Neural cell (in vitro differentiated cells): ENCODE results near the gene CNNM3. TPM values are rescaled to one million over a fixed set of nuclear protein-coding genes. Genes with fewer than 3 reads are reported as not detected.

Source experiments
- H2AFZ ChIP-seq: fragments of 200-600, 300-800 bp; sonication (generic), shearing (Covaris generic); 2 replicates; pipeline ENCODE4 v1.6.0; 2014; ENCODE audit warnings: low read depth, mild to moderate bottlenecking, antibody characterized with exemption, low read length, moderate library complexity
- H3F3A ChIP-seq: fragments of 200-600 bp; shearing (Covaris generic); 2 replicates; pipeline ENCODE4 v1.6.1; 2016; ENCODE audit warnings: mild to moderate bottlenecking, moderate library complexity, mixed read lengths, antibody characterized with exemption, low read length; ENCODE audit not compliant: insufficient read depth, poor library complexity, severe bottlenecking
- H3K27ac ChIP-seq: fragments of 200-600, 300-800 bp; sonication (generic), shearing (Covaris generic); 2 replicates; pipeline ENCODE4 v1.5.1; 2014; ENCODE audit warnings: mild to moderate bottlenecking, low read length, moderate library complexity
- H3K27me3 ChIP-seq: fragments of 300-800, 200-600 bp; sonication (generic), shearing (Covaris generic); 2 replicates; pipeline ENCODE4 v1.6.0; 2014; ENCODE audit warnings: mild to moderate bottlenecking, low read depth, low read length, moderate library complexity; ENCODE audit not compliant: insufficient read depth
- H3K36me3 ChIP-seq: fragments of 300-800, 200-600 bp; sonication (generic), shearing (Covaris generic); 2 replicates; pipeline ENCODE4 v1.5.1; 2014; ENCODE audit warnings: mild to moderate bottlenecking, antibody characterized with exemption, low read length, moderate library complexity; ENCODE audit not compliant: insufficient read depth
- H3K4me2 ChIP-seq: fragments of 300-800, 200-600 bp; sonication (generic), shearing (Covaris generic); 2 replicates; pipeline ENCODE4 v1.6.0; 2014; ENCODE audit warnings: mild to moderate bottlenecking, low read length
- H3K4me3 ChIP-seq: fragments of 300-800, 200-600 bp; sonication (generic), shearing (Covaris generic); 2 replicates; pipeline ENCODE4 v1.5.1; 2014; ENCODE audit warnings: mild to moderate bottlenecking, low read length, moderate library complexity
- H3K79me2 ChIP-seq: fragments of 200-600 bp; shearing (Covaris generic); replicated peaks from 2 replicates; pipeline ENCODE4 v1.6.0; 2014; ENCODE audit warnings: mild to moderate bottlenecking, low read length, moderate library complexity; ENCODE audit not compliant: insufficient read depth
- H3K9ac ChIP-seq: fragments of 300-800, 200-600 bp; sonication (generic), shearing (Covaris generic); 2 replicates; pipeline ENCODE4 v1.6.1; 2016; ENCODE audit warnings: mild to moderate bottlenecking, low read length, mixed read lengths
- H3K9me2 ChIP-seq: fragments of 200-600 bp; shearing (Covaris generic); 2 replicates; pipeline ENCODE4 v1.6.1; 2016; ENCODE audit warnings: mild to moderate bottlenecking, low read length, mixed read lengths; ENCODE audit not compliant: insufficient read depth
- H3K9me3 ChIP-seq: fragments of 200-600, 300-800 bp; sonication (generic), shearing (Covaris generic); 2 replicates; pipeline ENCODE4 v1.6.1; 2016; ENCODE audit warnings: mild to moderate bottlenecking, mixed run types, low read length, moderate library complexity, mixed read lengths
- H4K20me1 ChIP-seq: fragments of 200-600 bp; shearing (Covaris generic); 2 replicates; pipeline ENCODE4 v1.6.1; 2016; ENCODE audit warnings: mild to moderate bottlenecking, mixed run types; ENCODE audit not compliant: insufficient read depth
- CTCF ChIP-seq: fragments of 450-650 bp; IDR thresholded peaks from 2 replicates; pipeline ENCODE4 v1.5.1; 2014; ENCODE audit warnings: antibody characterized with exemption, mild to moderate bottlenecking, moderate library complexity; ENCODE audit not compliant: poor library complexity, severe bottlenecking
- EP300 ChIP-seq: fragments of 450-650 bp; conservative IDR thresholded peaks from 2 replicates; pipeline ENCODE4 v1.6.1; 2014; ENCODE audit warnings: antibody characterized with exemption, mild to moderate bottlenecking, moderate library complexity; ENCODE audit not compliant: poor library complexity, severe bottlenecking
- EZH2 ChIP-seq: fragments of 200-600, 300-800 bp; shearing (Covaris generic), sonication (generic); IDR thresholded peaks from 2 replicates; pipeline ENCODE4 v1.6.1; 2014; ENCODE audit warnings: antibody characterized with exemption, low read length, borderline replicate concordance, mild to moderate bottlenecking; ENCODE audit not compliant: insufficient read depth, poor library complexity, severe bottlenecking
- MXI1 ChIP-seq: fragments of 450-650 bp; conservative IDR thresholded peaks from 2 replicates; pipeline ENCODE4 v1.6.1; 2014; ENCODE audit warnings: antibody characterized with exemption, mild to moderate bottlenecking; ENCODE audit not compliant: poor library complexity, severe bottlenecking
- POLR2AphosphoS5 ChIP-seq: IDR thresholded peaks from 2 replicates; pipeline ENCODE4 v1.6.1; 2012
- RAD21 ChIP-seq: fragments of 450-650 bp; conservative IDR thresholded peaks from 2 replicates; pipeline ENCODE4 v1.6.1; 2014; ENCODE audit warnings: antibody characterized with exemption, mild to moderate bottlenecking, moderate library complexity
- REST ChIP-seq: IDR thresholded peaks from 2 replicates; pipeline ENCODE4 v1.6.1; 2012; ENCODE audit warnings: borderline replicate concordance
- SMC3 ChIP-seq: fragments of 450-650 bp; conservative IDR thresholded peaks from 2 replicates; pipeline ENCODE4 v1.6.1; 2014; ENCODE audit warnings: antibody characterized with exemption, mild to moderate bottlenecking, moderate library complexity; ENCODE audit not compliant: poor library complexity
- TAF1 ChIP-seq: IDR thresholded peaks from 2 replicates; pipeline ENCODE4 v1.6.1; 2012; ENCODE audit warnings: low read depth
- polyA plus RNA-seq: library from polyadenylated mRNA; depleted of rRNA; stranded (reverse); fragments of >200 nt; gene quantifications from 2 replicates; pipeline ENCODE4 v1.2.3, GENCODE V29; 2014

Gene CNNM3
- polyA plus RNA-seq, 1 donor from 2014 or later = 9.6 TPM

- peak overlapping the region; percentile 88 for H3K4me2 ChIP-seq
- peaks cover 16% of the 10 kb centered on the region for H4K20me1 ChIP-seq
- peak overlapping the region; percentile 98 for H3K9ac ChIP-seq
- H2AFZ ChIP-seq = no peak overlapping the region
- H3K27ac ChIP-seq = peak overlapping the region; percentile 90
- no peaks in the 10 kb centered on the region for H3F3A ChIP-seq
- H3K4me3 ChIP-seq = peak overlapping the region; percentile 94
- H3K79me2 ChIP-seq = peaks cover 34% of the 10 kb centered on the region
- TF ChIP-seq MXI1 (no peak), POLR2AphosphoS5 (no peak), TAF1 (no peak), EZH2 (no peak), RAD21 (no peak), EP300 (no peak), CTCF (no peak), REST (no peak), SMC3 (no peak)
- no peaks in the 10 kb centered on the region for H3K9me3 ChIP-seq
- H3K27me3 ChIP-seq = no peaks in the 10 kb centered on the region
- no peaks in the 10 kb centered on the region for H3K36me3 ChIP-seq
- no peaks in the 10 kb centered on the region for H3K9me2 ChIP-seq
Measured at GRCh38 chr2:96866986-96867755, 51.1 kb downstream of the CNNM3 start.

- TF ChIP-seq REST = no peak
- no peak for TF ChIP-seq POLR2AphosphoS5
- no peak for TF ChIP-seq EZH2
- no peak for TF ChIP-seq MXI1
- TF ChIP-seq EP300 = no peak
- no peak for TF ChIP-seq CTCF
- no peak for TF ChIP-seq SMC3
Measured at GRCh38 chr2:96867756-96868554, 51.9 kb downstream of the CNNM3 start.

More at GRCh38 chr2:96867756-96868554, 51.9 kb downstream of the CNNM3 start:
- Histone ChIP-seq H3K9me3 (no peaks in the 10 kb centered on the region), H2AFZ (peak overlapping the region; percentile 56), H3K27ac (peak overlapping the region; percentile 90), H4K20me1 (peaks cover 16% of the 10 kb centered on the region), H3K27me3 (no peaks in the 10 kb centered on the region), H3K79me2 (peaks cover 34% of the 10 kb centered on the region), H3K4me2 (peak overlapping the region; percentile 88), H3K9me2 (no peaks in the 10 kb centered on the region), H3F3A (no peaks in the 10 kb centered on the region), H3K4me3 (peak overlapping the region; percentile 94), H3K36me3 (no peaks in the 10 kb centered on the region), H3K9ac (peak overlapping the region; percentile 98)
